ENCODE data around the gene BCL3. TPM values are rescaled to one million over a fixed set of nuclear protein-coding genes. Genes with fewer than 3 reads are reported as not detected.

Gene BCL3
- total RNA-seq: 29.3 and 52.2 TPM in 2 replicates

GRCh38 chr19:44748426-44749254 lies at the start of gene BCL3:
BCL3 (plus strand) TSS chr19:44748708; CDS start chr19:44748791, 83 bp downstream.

DNA sequence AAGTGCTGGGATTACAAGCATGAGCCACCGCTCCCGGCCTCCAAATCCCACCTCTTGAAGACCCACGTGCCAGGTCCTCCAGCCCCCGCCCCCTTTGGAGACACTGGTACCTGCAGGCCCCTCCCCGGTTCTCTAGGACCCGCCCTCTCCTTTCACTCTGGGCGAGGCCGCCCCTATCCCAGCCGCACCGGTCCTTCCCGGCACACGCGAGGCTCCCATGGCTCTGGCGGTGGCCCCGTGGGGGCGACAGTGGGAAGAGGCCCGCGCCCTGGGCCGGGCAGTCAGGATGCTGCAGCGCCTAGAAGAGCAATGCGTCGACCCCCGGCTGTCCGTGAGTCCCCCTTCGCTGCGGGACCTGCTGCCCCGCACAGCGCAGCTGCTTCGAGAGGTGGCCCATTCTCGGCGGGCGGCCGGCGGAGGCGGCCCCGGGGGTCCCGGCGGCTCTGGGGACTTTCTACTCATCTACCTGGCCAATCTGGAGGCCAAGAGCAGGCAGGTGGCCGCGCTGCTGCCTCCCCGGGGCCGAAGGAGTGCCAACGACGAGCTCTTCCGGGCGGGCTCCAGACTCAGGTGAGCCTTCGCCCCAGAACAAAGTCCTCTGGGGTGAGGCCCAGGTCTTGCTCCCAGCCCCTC lies 29.3 kb downstream of the BCL3 start, which contains the start of gene CBLC:
Gene CBLC, plus strand, starts transcription at position 176 of the 633 bp plus-strand sequence. Its CDS starts 42 bp downstream, at position 218.

GRCh38 chr19:44808463-44809371 lies 60.2 kb downstream of the BCL3 start, which contains the start of gene BCAM:
BCAM (plus strand) TSS chr19:44809103; CDS start chr19:44809125, 22 bp downstream.

Other genes with a start within 250 kb of the BCL3 start
- gene ZNF180, start 248.2 kb upstream of the BCL3 start, total RNA-seq: 3.6 and 7.9 TPM in 2 replicates
- not detected in 2 replicates for gene CEACAM20, start 219.0 kb upstream of the BCL3 start, total RNA-seq
- 2.9 TPM in 1 of 2 replicates, not detected in the other for gene IGSF23, start 135.1 kb upstream of the BCL3 start, total RNA-seq
- gene PVR, start 104.8 kb upstream of the BCL3 start, total RNA-seq: 137 and 176 TPM in 2 replicates
- 2.1 and 3.9 TPM in 2 replicates for gene CEACAM19, start 77.2 kb upstream of the BCL3 start, total RNA-seq
- gene CEACAM16, start 49.6 kb upstream of the BCL3 start, total RNA-seq: not detected in 2 replicates
- 1.3 and 1.8 TPM in 2 replicates for gene CBLC, start 29.2 kb downstream of the BCL3 start, total RNA-seq
- gene BCAM, start 60.4 kb downstream of the BCL3 start, total RNA-seq: 8.5 and 205 TPM in 2 replicates
- gene NECTIN2, start 97.6 kb downstream of the BCL3 start, total RNA-seq: 287 and 362 TPM in 2 replicates
- gene TOMM40, start 142.5 kb downstream of the BCL3 start, total RNA-seq: 52.9 and 155 TPM in 2 replicates
- gene APOE, start 157.1 kb downstream of the BCL3 start, total RNA-seq: 12.2 and 158 TPM in 2 replicates
- gene APOC1, start 165.9 kb downstream of the BCL3 start, total RNA-seq: 6.2 and 10.8 TPM in 2 replicates
- not detected in 2 replicates for gene APOC4, start 193.5 kb downstream of the BCL3 start, total RNA-seq
- gene APOC2, start 197.3 kb downstream of the BCL3 start, total RNA-seq: not detected in 2 replicates
- gene CLPTM1, start 206.7 kb downstream of the BCL3 start, total RNA-seq: 127 and 130 TPM in 2 replicates

Data from mesangial cell (primary cell).